Thymus (tissue), 11 donors: ENCODE results near the gene KRTAP29-1. TPM values are rescaled to one million over a fixed set of nuclear protein-coding genes. Genes with fewer than 3 reads are reported as not detected.
"Not testable (repeated sequence)": the region's sequence is repeated elsewhere in the genome, so short reads cannot be mapped to it uniquely, and the experiment has no call there.

ENCODE experiments used
- DNase-seq, 9 donors: peaks; one replicate each; pipeline ENCODE4 v3.0.0-alpha.2; 2013; ENCODE audit warnings: low spot score in 9 of 9, low read depth in 6 of 9, missing footprints in 1 of 9
- H3K27ac ChIP-seq, 2 donors: one replicate each; pipeline ENCODE4 v1.5.1; 2013; ENCODE audit warnings: control low read depth in 1 of 2, low read depth in 1 of 2, low read length in 1 of 2, mild to moderate bottlenecking in 1 of 2, moderate library complexity in 1 of 2
- H3K27me3 ChIP-seq, 2 donors: one replicate each; pipeline ENCODE4 v1.5.1; 2013; ENCODE audit warnings: low read length in 1 of 2; ENCODE audit not compliant: control insufficient read depth in 2 of 2, insufficient read depth in 1 of 2
- H3K36me3 ChIP-seq, 2 donors: one replicate each; pipeline ENCODE4 v1.5.1; 2013; ENCODE audit warnings: low read length in 1 of 2, mild to moderate bottlenecking in 1 of 2, moderate library complexity in 1 of 2; ENCODE audit not compliant: control insufficient read depth in 2 of 2, insufficient read depth in 2 of 2
- H3K4me1 ChIP-seq, 2 donors: one replicate each; pipeline ENCODE4 v1.5.1; 2013; ENCODE audit warnings: low read length in 2 of 2; ENCODE audit not compliant: control insufficient read depth in 2 of 2, insufficient read depth in 2 of 2
- H3K4me3 ChIP-seq, 2 donors: one replicate each; pipeline ENCODE4 v1.5.1; 2013; ENCODE audit warnings: low read length in 2 of 2, control low read depth in 1 of 2, mild to moderate bottlenecking in 1 of 2
- H3K9me3 ChIP-seq, 2 donors: one replicate each; pipeline ENCODE4 v1.5.1; 2013; ENCODE audit warnings: low read length in 1 of 2, mild to moderate bottlenecking in 1 of 2; ENCODE audit not compliant: control insufficient read depth in 2 of 2, insufficient read depth in 1 of 2
- WGBS: extraction: QIAGEN DNeasy Blood & Tissue Kit; methylation state at CpG from one replicate; pipeline ENCODE4 v1.1.7; 2013; 5-methylcytosine and 5-hydroxymethylcytosine counted together
- polyA plus RNA-seq: library from polyadenylated mRNA; stranded (reverse); fragments of 200-250 nt; gene quantifications from one replicate; pipeline ENCODE4 v1.2.3, GENCODE V29; 2013
- total RNA-seq: library from RNA; stranded (reverse); fragments of 120-200 nt; gene quantifications from one replicate; pipeline ENCODE4 v1.2.4, GENCODE V29; 2013
- donor health status: healthy.

Gene KRTAP29-1
- total and polyA plus RNA-seq, 2 donors: 0.23 TPM; not detected in 1

- H3K4me1 ChIP-seq: no peaks in the 10 kb centered on the region
- H3K4me3 ChIP-seq: no peak overlapping the region
- H3K9me3 ChIP-seq: no peaks in the 10 kb centered on the region
- H3K27me3 ChIP-seq: no peaks in the 10 kb centered on the region
- no peak for DNase-seq
- WGBS: 98% methylated on average over 1 of the region's 1 CpG
- H3K36me3 ChIP-seq: no peaks in the 10 kb centered on the region
- H3K27ac ChIP-seq: no peak overlapping the region
Observed at GRCh38 chr17:41256291-41256685, 46.4 kb downstream of the KRTAP29-1 start.

GRCh38 chr17:41255381-41256290 lies 47.0 kb downstream of the KRTAP29-1 start, which contains the start of gene KRTAP9-9:
Gene KRTAP9-9, plus strand, starts transcription at chr17:41255384.
- not testable (repeated sequence) for H3K36me3 ChIP-seq, H3K9me3 ChIP-seq, H3K27me3 ChIP-seq, H3K4me1 ChIP-seq, H3K27ac ChIP-seq, DNase-seq, H3K4me3 ChIP-seq
- WGBS: 92% methylated on average over 5 of the region's 5 CpGs

GRCh38 chr17:41254861-41255260 lies 47.8 kb downstream of the KRTAP29-1 start:
- no peaks in the 10 kb centered on the region for H3K36me3 ChIP-seq
- no peaks in the 10 kb centered on the region for H3K9me3 ChIP-seq
- WGBS: 55% methylated on average over 1 of the region's 1 CpG
- no peaks in the 10 kb centered on the region for H3K27me3 ChIP-seq
- no peak for DNase-seq
- H3K4me3 ChIP-seq: no peak overlapping the region
- no peak overlapping the region for H3K27ac ChIP-seq
- no peaks in the 10 kb centered on the region for H3K4me1 ChIP-seq

Other genes with a start within 250 kb of the KRTAP29-1 start
Only the 30 nearest of the 37 such genes appear.
- not detected for gene KRTAP4-16, start 200.6 kb downstream of the KRTAP29-1 start, total RNA-seq
- not detected for gene KRTAP4-16, start 200.6 kb downstream of the KRTAP29-1 start, polyA plus RNA-seq
- gene KRTAP4-9, start 197.5 kb downstream of the KRTAP29-1 start, total RNA-seq: not detected
- not detected for gene KRTAP4-9, start 197.5 kb downstream of the KRTAP29-1 start, polyA plus RNA-seq
- not detected for gene KRTAP4-11, start 184.5 kb downstream of the KRTAP29-1 start, total RNA-seq
- not detected for gene KRTAP4-11, start 184.5 kb downstream of the KRTAP29-1 start, polyA plus RNA-seq
- not detected for gene KRTAP4-12, start 178.7 kb downstream of the KRTAP29-1 start, total RNA-seq
- gene KRTAP4-12, start 178.7 kb downstream of the KRTAP29-1 start, polyA plus RNA-seq: not detected
- not detected for gene KRTAP4-6, start 162.3 kb downstream of the KRTAP29-1 start, total RNA-seq
- gene KRTAP4-6, start 162.3 kb downstream of the KRTAP29-1 start, polyA plus RNA-seq: not detected
- not detected for gene KRTAP4-5, start 153.0 kb downstream of the KRTAP29-1 start, total RNA-seq
- gene KRTAP4-5, start 153.0 kb downstream of the KRTAP29-1 start, polyA plus RNA-seq: not detected
- not detected for gene KRTAP4-4, start 142.1 kb downstream of the KRTAP29-1 start, total RNA-seq
- not detected for gene KRTAP4-4, start 142.1 kb downstream of the KRTAP29-1 start, polyA plus RNA-seq
- not detected for gene KRTAP4-3, start 134.6 kb downstream of the KRTAP29-1 start, total RNA-seq
- not detected for gene KRTAP4-3, start 134.6 kb downstream of the KRTAP29-1 start, polyA plus RNA-seq
- not detected for gene KRTAP4-2, start 124.6 kb downstream of the KRTAP29-1 start, total RNA-seq
- not detected for gene KRTAP4-2, start 124.6 kb downstream of the KRTAP29-1 start, polyA plus RNA-seq
- not detected for gene KRTAP4-1, start 117.9 kb downstream of the KRTAP29-1 start, total RNA-seq
- gene KRTAP4-1, start 117.9 kb downstream of the KRTAP29-1 start, polyA plus RNA-seq: not detected
- not detected for gene KRTAP9-1, start 113.0 kb downstream of the KRTAP29-1 start, total RNA-seq
- gene KRTAP9-1, start 113.0 kb downstream of the KRTAP29-1 start, polyA plus RNA-seq: not detected
- gene KRTAP9-2, start 76.2 kb downstream of the KRTAP29-1 start, total RNA-seq: not detected
- not detected for gene KRTAP9-2, start 76.2 kb downstream of the KRTAP29-1 start, polyA plus RNA-seq
- gene KRTAP9-3, start 70.4 kb downstream of the KRTAP29-1 start, total RNA-seq: not detected
- not detected for gene KRTAP9-3, start 70.4 kb downstream of the KRTAP29-1 start, polyA plus RNA-seq
- not detected for gene KRTAP9-8, start 64.9 kb downstream of the KRTAP29-1 start, total RNA-seq
- gene KRTAP9-8, start 64.9 kb downstream of the KRTAP29-1 start, polyA plus RNA-seq: 0.09 TPM
- gene KRTAP9-4, start 53.2 kb downstream of the KRTAP29-1 start, total RNA-seq: not detected
- 0.05 TPM for gene KRTAP9-4, start 53.2 kb downstream of the KRTAP29-1 start, polyA plus RNA-seq
- gene KRTAP9-9, start 47.5 kb downstream of the KRTAP29-1 start, total RNA-seq: not detected
- 0.02 TPM for gene KRTAP9-9, start 47.5 kb downstream of the KRTAP29-1 start, polyA plus RNA-seq
- not detected for gene KRTAP9-6, start 37.5 kb downstream of the KRTAP29-1 start, total RNA-seq
- gene KRTAP9-6, start 37.5 kb downstream of the KRTAP29-1 start, polyA plus RNA-seq: 0.02 TPM
- gene KRTAP9-7, start 27.2 kb downstream of the KRTAP29-1 start, total RNA-seq: not detected
- gene KRTAP9-7, start 27.2 kb downstream of the KRTAP29-1 start, polyA plus RNA-seq: not detected
- not detected for gene KRTAP16-1, start 6.5 kb upstream of the KRTAP29-1 start, total RNA-seq
- gene KRTAP16-1, start 6.5 kb upstream of the KRTAP29-1 start, polyA plus RNA-seq: 0.07 TPM
- 0.09 TPM for gene KRTAP17-1, start 12.9 kb upstream of the KRTAP29-1 start, total RNA-seq
- 0.11 TPM for gene KRTAP17-1, start 12.9 kb upstream of the KRTAP29-1 start, polyA plus RNA-seq
- gene KRT33A, start 48.0 kb upstream of the KRTAP29-1 start, total RNA-seq: 0.66 TPM
- gene KRT33A, start 48.0 kb upstream of the KRTAP29-1 start, polyA plus RNA-seq: 1.4 TPM
- 1.7 TPM for gene KRT33B, start 67.0 kb upstream of the KRTAP29-1 start, total RNA-seq
- gene KRT33B, start 67.0 kb upstream of the KRTAP29-1 start, polyA plus RNA-seq: 6.1 TPM
- 0.52 TPM for gene KRT34, start 79.5 kb upstream of the KRTAP29-1 start, total RNA-seq
- 1.5 TPM for gene KRT34, start 79.5 kb upstream of the KRTAP29-1 start, polyA plus RNA-seq
- 1.9 TPM for gene KRT31, start 94.8 kb upstream of the KRTAP29-1 start, total RNA-seq
- gene KRT31, start 94.8 kb upstream of the KRTAP29-1 start, polyA plus RNA-seq: 6.4 TPM
- gene KRT37, start 121.7 kb upstream of the KRTAP29-1 start, total RNA-seq: 0.19 TPM
- gene KRT37, start 121.7 kb upstream of the KRTAP29-1 start, polyA plus RNA-seq: 0.34 TPM
- gene KRT38, start 138.1 kb upstream of the KRTAP29-1 start, total RNA-seq: 0.38 TPM
- 7.9 TPM for gene KRT38, start 138.1 kb upstream of the KRTAP29-1 start, polyA plus RNA-seq
- 2.5 TPM for gene KRT32, start 164.5 kb upstream of the KRTAP29-1 start, total RNA-seq
- gene KRT32, start 164.5 kb upstream of the KRTAP29-1 start, polyA plus RNA-seq: 2.2 TPM
- gene KRT35, start 178.3 kb upstream of the KRTAP29-1 start, total RNA-seq: 0.05 TPM
- 0.21 TPM for gene KRT35, start 178.3 kb upstream of the KRTAP29-1 start, polyA plus RNA-seq
- 1.2 TPM for gene KRT36, start 187.1 kb upstream of the KRTAP29-1 start, total RNA-seq
- 3.5 TPM for gene KRT36, start 187.1 kb upstream of the KRTAP29-1 start, polyA plus RNA-seq
- gene KRT13, start 202.8 kb upstream of the KRTAP29-1 start, total RNA-seq: 81.7 TPM
- 75.9 TPM for gene KRT13, start 202.8 kb upstream of the KRTAP29-1 start, polyA plus RNA-seq